Measurements from ENCODE around the gene LRMDA.

The LRMDA gene

DNA sequence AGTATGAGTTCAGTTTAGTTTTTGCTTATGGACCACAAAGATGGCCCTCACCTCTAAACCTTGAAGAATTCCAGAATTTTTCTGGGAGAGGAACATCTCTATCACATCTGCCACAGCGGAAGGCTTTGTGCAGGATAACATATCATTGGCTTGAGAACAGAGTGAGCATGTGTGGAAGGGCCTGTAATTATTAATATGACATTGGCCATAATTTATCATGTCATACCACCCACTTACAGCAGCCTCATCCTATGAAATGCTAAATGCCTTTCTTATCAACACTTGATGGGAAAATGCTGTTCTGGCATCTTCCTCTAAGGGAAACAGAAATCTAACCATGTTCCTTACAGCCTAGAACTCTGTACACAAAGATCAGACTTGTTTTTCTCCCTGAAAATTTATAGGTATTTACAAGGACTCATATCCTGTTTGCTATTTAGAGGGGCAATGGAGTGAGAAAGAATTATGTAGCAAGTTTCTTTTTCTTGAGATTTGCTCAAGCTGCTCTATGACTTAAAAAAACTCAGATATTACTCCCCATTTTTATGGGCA is 817.3 kb downstream of the LRMDA start:
- no CpG with 5 or more reads among the region's 1 CpG for WGBS
- Histone ChIP-seq H2AK5ac (ENCODE audit: low read length, severe bottlenecking) (no peak overlapping the region), H2AFZ (ENCODE audit: low read depth, low read length) (no peak overlapping the region), H3K4me1 (ENCODE audit: control insufficient read depth, insufficient read depth, low read depth, low read length) (no peaks in the 10 kb centered on the region), H3K27me3 (ENCODE audit: control insufficient read depth in 1 of 2, insufficient read depth in 1 of 2, low read length in 2 of 2) (peaks cover 0 to 6% of the 10 kb centered on the region in 2 experiments), H2BK15ac (ENCODE audit: low read depth, poor library complexity, severe bottlenecking) (no peak overlapping the region), H3K9me3 (ENCODE audit: control insufficient read depth, low read length) (no peaks in the 10 kb centered on the region), H3K14ac (ENCODE audit: low read length in 2 of 2) (no peak overlapping the region), H3K23ac (ENCODE audit: low read length in 2 of 2) (no peak overlapping the region), H2BK5ac (ENCODE audit: low read depth, low read length, poor library complexity, severe bottlenecking) (no peak overlapping the region), H3K36me3 (ENCODE audit: control insufficient read depth in 1 of 2, insufficient read depth in 2 of 2, low read depth in 1 of 2, low read length in 2 of 2) (no peaks in the 10 kb centered on the region), H2BK12ac (ENCODE audit: low read length in 2 of 2) (no peak overlapping the region), H3K27ac (ENCODE audit: low read length, poor library complexity, severe bottlenecking) (no peak overlapping the region), H4K8ac (ENCODE audit: low read length) (no peak overlapping the region), H3K9ac (ENCODE audit: low read length) (no peak overlapping the region), H3K4me2 (ENCODE audit: low read length, poor library complexity, severe bottlenecking) (no peak overlapping the region), H3K18ac (ENCODE audit: low read depth in 1 of 2, low read length in 2 of 2) (peak overlapping the region in 1 of 2 experiments; percentile 33), H2BK120ac (ENCODE audit: low read depth, low read length) (peak overlapping the region; percentile 85), H3K4ac (ENCODE audit: low read depth in 1 of 2, low read length in 2 of 2) (peak overlapping the region in 1 of 2 experiments; percentile 2), H3K79me1 (replicated peaks; ENCODE audit: low read length, poor library complexity, severe bottlenecking) (no peaks in the 10 kb centered on the region), H3K4me3 (ENCODE audit: insufficient read depth in 1 of 2, low read depth in 1 of 2, low read length in 2 of 2) (no peak overlapping the region), H4K91ac (ENCODE audit: low read length) (no peak overlapping the region)
- peak; percentile 76 for DNase-seq

DNA sequence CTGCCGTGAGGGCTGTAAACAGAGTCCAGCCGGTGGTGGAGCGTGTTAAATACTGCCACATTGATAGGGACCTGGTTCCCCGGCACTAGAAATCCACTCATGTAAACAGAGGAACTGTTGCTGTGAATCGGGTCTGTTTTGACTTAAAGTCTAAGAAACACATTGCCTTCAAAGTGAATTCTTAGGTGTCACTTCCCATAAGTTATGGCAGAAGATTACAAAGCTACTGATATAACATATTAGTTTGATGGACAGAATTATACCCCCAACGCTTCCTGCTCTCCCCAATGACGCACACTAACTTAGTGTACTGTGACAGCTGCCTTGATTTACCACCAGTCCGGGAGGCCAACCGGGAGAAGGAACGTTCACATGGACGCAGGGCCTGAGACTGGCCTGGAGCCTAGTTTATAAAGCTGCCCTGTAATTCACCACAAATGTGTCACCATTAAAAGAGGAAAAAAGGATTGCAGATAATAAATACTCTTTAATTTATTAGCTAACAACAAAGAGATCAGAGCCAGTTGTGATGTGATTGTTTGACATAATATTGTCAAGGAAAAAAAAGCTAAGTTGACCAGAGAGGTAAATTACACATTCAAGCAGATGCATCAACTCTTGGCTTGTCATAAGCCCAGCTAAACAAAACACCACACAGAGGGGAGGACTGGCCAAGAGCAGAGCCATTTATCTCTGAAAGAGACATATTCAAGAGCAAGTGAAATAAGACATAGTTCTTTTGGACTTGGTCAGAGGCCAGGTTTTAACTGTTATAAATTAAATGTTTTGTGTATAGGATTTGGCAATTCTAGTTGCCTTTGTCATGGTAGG is 820.6 kb downstream of the LRMDA start:
- H2AFZ ChIP-seq (ENCODE audit: low read depth, low read length) = no peak overlapping the region
- no peak overlapping the region for H3K4me3 ChIP-seq (ENCODE audit: insufficient read depth in 1 of 2, low read depth in 1 of 2, low read length in 2 of 2)
- H2BK5ac ChIP-seq (ENCODE audit: low read depth, low read length, poor library complexity, severe bottlenecking) = no peak overlapping the region
- no peaks in the 10 kb centered on the region for H3K36me3 ChIP-seq (ENCODE audit: control insufficient read depth in 1 of 2, insufficient read depth in 2 of 2, low read depth in 1 of 2, low read length in 2 of 2)
- no peak overlapping the region for H4K91ac ChIP-seq (ENCODE audit: low read length)
- no peak overlapping the region for H2BK15ac ChIP-seq (ENCODE audit: low read depth, poor library complexity, severe bottlenecking)
- no peak overlapping the region for H3K18ac ChIP-seq (ENCODE audit: low read depth in 1 of 2, low read length in 2 of 2)
- no peak overlapping the region for H3K14ac ChIP-seq (ENCODE audit: low read length in 2 of 2)
- H4K8ac ChIP-seq (ENCODE audit: low read length) = no peak overlapping the region
- no peaks in the 10 kb centered on the region for H3K4me1 ChIP-seq (ENCODE audit: control insufficient read depth, insufficient read depth, low read depth, low read length)
- peak overlapping the region; percentile 36 for H3K9ac ChIP-seq (ENCODE audit: low read length)
- under 1% methylated on average over 9 of the region's 11 CpGs for WGBS
- no peaks in the 10 kb centered on the region for H3K27me3 ChIP-seq (ENCODE audit: control insufficient read depth in 1 of 2, insufficient read depth in 1 of 2, low read length in 2 of 2)
- H2AK5ac ChIP-seq (ENCODE audit: low read length, severe bottlenecking) = no peak overlapping the region
- no peak overlapping the region for H3K4ac ChIP-seq (ENCODE audit: low read depth in 1 of 2, low read length in 2 of 2)
- no peak overlapping the region for H3K4me2 ChIP-seq (ENCODE audit: low read length, poor library complexity, severe bottlenecking)
- no peak overlapping the region for H2BK12ac ChIP-seq (ENCODE audit: low read length in 2 of 2)
- H2BK120ac ChIP-seq (ENCODE audit: low read depth, low read length) = no peak overlapping the region
- no peaks in the 10 kb centered on the region for H3K9me3 ChIP-seq (ENCODE audit: control insufficient read depth, low read length)
- peak; percentile 100 for DNase-seq
- no peak overlapping the region for H3K23ac ChIP-seq (ENCODE audit: low read length in 2 of 2)
- no peak overlapping the region for H3K27ac ChIP-seq (ENCODE audit: low read length, poor library complexity, severe bottlenecking)
- H3K79me1 ChIP-seq (replicated peaks; ENCODE audit: low read length, poor library complexity, severe bottlenecking) = no peaks in the 10 kb centered on the region

DNA sequence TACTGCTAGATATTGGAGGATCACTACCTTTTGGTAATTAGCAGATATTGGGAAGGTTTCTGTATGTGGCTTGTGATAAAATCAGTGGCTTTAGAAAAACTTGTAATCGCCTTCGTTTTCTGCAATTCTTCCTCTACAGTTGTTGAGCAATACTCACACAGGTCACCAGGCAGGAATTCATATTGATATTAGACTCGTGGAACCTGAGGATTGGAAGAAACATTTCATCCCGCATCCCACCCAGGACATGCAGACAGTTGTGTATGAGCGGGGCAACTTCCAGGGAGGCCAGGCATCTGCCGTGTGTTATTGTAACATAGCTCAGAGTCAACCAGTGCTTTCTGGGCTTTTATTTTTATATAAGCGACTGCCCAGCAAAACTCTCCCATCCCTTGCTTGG is 821.3 kb downstream of the LRMDA start:
- peak overlapping the region; percentile 93 to 94 for H2BK12ac ChIP-seq (ENCODE audit: low read length in 2 of 2)
- H2AFZ ChIP-seq (ENCODE audit: low read depth, low read length) = no peak overlapping the region
- no peak overlapping the region for H3K4me3 ChIP-seq (ENCODE audit: insufficient read depth in 1 of 2, low read depth in 1 of 2, low read length in 2 of 2)
- no peak overlapping the region for H2BK5ac ChIP-seq (ENCODE audit: low read depth, low read length, poor library complexity, severe bottlenecking)
- peak overlapping the region; percentile 51 to 60 for H3K4ac ChIP-seq (ENCODE audit: low read depth in 1 of 2, low read length in 2 of 2)
- 27% methylated on average over 7 of the region's 7 CpGs for WGBS
- H3K79me1 ChIP-seq (replicated peaks; ENCODE audit: low read length, poor library complexity, severe bottlenecking) = no peaks in the 10 kb centered on the region
- peak overlapping the region; percentile 20 for H4K91ac ChIP-seq (ENCODE audit: low read length)
- no peaks in the 10 kb centered on the region for H3K9me3 ChIP-seq (ENCODE audit: control insufficient read depth, low read length)
- no peak overlapping the region for H3K23ac ChIP-seq (ENCODE audit: low read length in 2 of 2)
- peak overlapping the region; percentile 82 to 93 for H3K18ac ChIP-seq (ENCODE audit: low read depth in 1 of 2, low read length in 2 of 2)
- no peak overlapping the region for H2AK5ac ChIP-seq (ENCODE audit: low read length, severe bottlenecking)
- no peak overlapping the region for H3K9ac ChIP-seq (ENCODE audit: low read length)
- H2BK120ac ChIP-seq (ENCODE audit: low read depth, low read length) = peak overlapping the region; percentile 89
- H3K4me1 ChIP-seq (ENCODE audit: control insufficient read depth, insufficient read depth, low read depth, low read length) = no peaks in the 10 kb centered on the region
- H2BK15ac ChIP-seq (ENCODE audit: low read depth, poor library complexity, severe bottlenecking) = no peak overlapping the region
- no peak overlapping the region for H3K14ac ChIP-seq (ENCODE audit: low read length in 2 of 2)
- H3K36me3 ChIP-seq (ENCODE audit: control insufficient read depth in 1 of 2, insufficient read depth in 2 of 2, low read depth in 1 of 2, low read length in 2 of 2) = no peaks in the 10 kb centered on the region
- no peak for DNase-seq
- no peak overlapping the region for H3K27ac ChIP-seq (ENCODE audit: low read length, poor library complexity, severe bottlenecking)
- no peaks in the 10 kb centered on the region for H3K27me3 ChIP-seq (ENCODE audit: control insufficient read depth in 1 of 2, insufficient read depth in 1 of 2, low read length in 2 of 2)
- no peak overlapping the region for H4K8ac ChIP-seq (ENCODE audit: low read length)
- H3K4me2 ChIP-seq (ENCODE audit: low read length, poor library complexity, severe bottlenecking) = no peak overlapping the region

DNA sequence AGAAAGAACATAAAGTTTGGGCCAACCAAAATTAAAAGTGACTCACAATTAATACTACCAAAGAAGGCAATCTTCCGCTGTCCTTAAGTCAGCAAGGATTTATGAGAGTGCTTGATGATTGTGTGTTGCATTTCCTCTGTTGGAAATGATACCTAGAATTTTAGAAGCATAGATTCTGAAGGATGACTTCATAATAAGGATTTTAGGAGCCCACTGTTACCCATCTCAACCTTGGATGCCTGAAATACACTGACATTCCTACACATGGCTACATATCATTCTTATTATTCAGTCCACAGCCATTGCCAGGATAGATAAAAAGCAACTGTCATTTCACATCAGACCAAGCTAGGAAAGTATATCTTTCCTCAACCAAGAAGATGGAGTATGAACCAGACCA is 823.8 kb downstream of the LRMDA start:
- 83% methylated on average over 1 of the region's 1 CpG for WGBS
- no peak overlapping the region for H4K91ac ChIP-seq (ENCODE audit: low read length)

More for the DNA sequence above, 823.8 kb downstream of the LRMDA start:
- Histone ChIP-seq H3K27me3 (ENCODE audit: control insufficient read depth in 1 of 2, insufficient read depth in 1 of 2, low read length in 2 of 2) (no peaks in the 10 kb centered on the region), H3K79me1 (replicated peaks; ENCODE audit: low read length, poor library complexity, severe bottlenecking) (no peaks in the 10 kb centered on the region), H2BK5ac (ENCODE audit: low read depth, low read length, poor library complexity, severe bottlenecking) (no peak overlapping the region), H4K8ac (ENCODE audit: low read length) (no peak overlapping the region), H3K14ac (ENCODE audit: low read length in 2 of 2) (no peak overlapping the region), H3K9ac (ENCODE audit: low read length) (no peak overlapping the region), H2AK5ac (ENCODE audit: low read length, severe bottlenecking) (no peak overlapping the region), H2BK12ac (ENCODE audit: low read length in 2 of 2) (no peak overlapping the region), H3K18ac (ENCODE audit: low read depth in 1 of 2, low read length in 2 of 2) (no peak overlapping the region), H2BK15ac (ENCODE audit: low read depth, poor library complexity, severe bottlenecking) (no peak overlapping the region), H3K36me3 (ENCODE audit: control insufficient read depth in 1 of 2, insufficient read depth in 2 of 2, low read depth in 1 of 2, low read length in 2 of 2) (no peaks in the 10 kb centered on the region), H2BK120ac (ENCODE audit: low read depth, low read length) (no peak overlapping the region), H3K4me1 (ENCODE audit: control insufficient read depth, insufficient read depth, low read depth, low read length) (no peaks in the 10 kb centered on the region), H3K9me3 (ENCODE audit: control insufficient read depth, low read length) (peaks cover 14% of the 10 kb centered on the region), H3K27ac (ENCODE audit: low read length, poor library complexity, severe bottlenecking) (no peak overlapping the region), H3K23ac (ENCODE audit: low read length in 2 of 2) (no peak overlapping the region), H3K4me3 (ENCODE audit: insufficient read depth in 1 of 2, low read depth in 1 of 2, low read length in 2 of 2) (no peak overlapping the region), H3K4ac (ENCODE audit: low read depth in 1 of 2, low read length in 2 of 2) (no peak overlapping the region), H2AFZ (ENCODE audit: low read depth, low read length) (no peak overlapping the region), H3K4me2 (ENCODE audit: low read length, poor library complexity, severe bottlenecking) (no peak overlapping the region)
- DNase-seq = no peak

Data from mesenchymal stem cell (in vitro differentiated cells and primary cell).